ENCODE data around the gene ASCL2.
A peak's percentile ranks its signal among the peaks of the same experiment; 100 is the strongest.

Gene ASCL2

GRCh38 chr11:2276280-2277007 is 6.1 kb upstream of the ASCL2 start:
- Histone ChIP-seq H3K4me3 (no peak overlapping the region), H3K27ac (no peak overlapping the region)

- H3K27ac ChIP-seq = no peak overlapping the region
- no peak overlapping the region for H3K4me3 ChIP-seq
These were observed 5.2 kb upstream of the ASCL2 start for GRCh38 chr11:2275334-2276279.

DNA sequence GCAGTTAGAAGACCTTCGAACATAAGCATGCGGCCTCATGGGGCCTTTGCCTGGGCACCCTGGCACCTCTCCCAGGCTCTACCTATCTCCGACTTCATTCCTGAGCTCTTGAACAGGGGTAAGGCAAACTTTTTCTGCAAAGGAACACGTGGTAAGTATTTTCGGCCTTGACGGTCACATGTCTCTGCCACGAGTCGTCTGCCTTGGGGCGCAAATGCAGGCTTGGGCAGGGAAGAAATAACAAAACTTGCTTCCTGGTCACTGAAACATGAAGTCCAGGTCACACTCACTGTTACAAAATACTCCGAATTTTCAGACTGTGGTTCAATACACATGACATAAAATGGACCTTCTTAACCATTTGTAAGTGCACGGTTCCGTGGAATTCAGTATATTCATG is 3.4 kb upstream of the ASCL2 start:
- H3K4me3 ChIP-seq = no peak overlapping the region
- no peak overlapping the region for H3K27ac ChIP-seq

GRCh38 chr11:2273311-2273710 is 2.9 kb upstream of the ASCL2 start:
- H3K27ac ChIP-seq = no peak overlapping the region
- H3K4me3 ChIP-seq = no peak overlapping the region

DNA sequence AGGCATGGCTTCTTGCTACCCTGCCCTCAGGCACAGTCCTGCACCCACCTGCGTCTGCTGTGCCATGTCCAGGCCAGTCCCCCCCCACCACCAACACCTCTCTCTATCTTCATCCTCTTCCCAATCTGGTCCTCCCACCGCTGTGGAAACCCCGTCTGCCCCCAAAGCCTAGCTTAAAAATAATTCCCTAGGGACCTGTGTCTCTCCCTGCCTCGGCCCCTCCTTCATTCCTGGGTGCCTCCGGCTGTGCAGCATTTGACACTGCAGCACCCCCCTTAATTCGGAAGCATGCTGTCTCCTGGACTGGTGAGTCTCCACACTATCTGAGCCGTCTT is 2.5 kb upstream of the ASCL2 start:
- H3K4me3 ChIP-seq = no peak overlapping the region
- no peak overlapping the region for H3K27ac ChIP-seq

DNA sequence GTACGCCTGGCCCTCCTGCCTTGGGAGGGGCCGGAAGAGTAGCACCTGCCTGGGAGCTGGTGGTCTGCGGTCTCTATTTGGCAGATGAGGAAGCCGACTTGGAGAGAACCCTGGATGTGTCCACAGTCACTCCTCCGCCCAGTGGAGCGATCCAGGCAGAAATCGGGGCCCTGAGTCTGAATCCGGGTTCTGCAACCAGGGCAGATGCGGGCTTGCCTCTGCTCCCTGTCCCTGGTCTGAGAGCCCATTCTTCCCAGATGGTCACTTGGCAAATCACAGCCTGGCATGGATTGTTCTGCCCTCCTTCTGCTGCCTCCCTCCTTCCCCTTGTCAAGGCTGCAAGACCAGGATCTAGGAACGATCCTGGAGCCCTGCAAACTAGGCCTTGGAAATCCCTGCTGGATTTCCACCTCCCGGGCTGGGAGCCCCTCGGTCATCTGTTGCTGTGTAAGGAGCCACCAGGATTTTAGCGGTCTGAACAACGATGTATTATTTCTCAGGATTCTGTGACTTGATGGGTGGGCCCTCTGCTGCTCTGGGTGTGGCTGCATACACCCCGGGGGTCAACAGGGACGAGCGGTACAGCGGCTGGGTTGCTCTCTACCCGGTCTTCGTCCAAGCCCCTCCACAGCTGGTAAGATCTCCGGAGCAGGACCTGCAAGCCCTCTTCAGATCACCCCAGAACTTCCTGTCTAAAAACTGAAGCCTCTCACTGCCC is 2.0 kb upstream of the ASCL2 start:
- no peak overlapping the region for H3K4me3 ChIP-seq
- H3K27ac ChIP-seq = no peak overlapping the region

GRCh38 chr11:2271327-2272227 is 1.2 kb upstream of the ASCL2 start:
- Histone ChIP-seq H3K4me3 (peak overlapping the region in 5 of 7 experiments; percentile 35 to 51 (median 38)), H3K27ac (no peak overlapping the region)

GRCh38 chr11:2271077-2271326 is 614 bp upstream of the ASCL2 start:
- Histone ChIP-seq H3K4me3 (peak overlapping the region in 5 of 7 experiments; percentile 35 to 51 (median 38)), H3K27ac (no peak overlapping the region)

DNA sequence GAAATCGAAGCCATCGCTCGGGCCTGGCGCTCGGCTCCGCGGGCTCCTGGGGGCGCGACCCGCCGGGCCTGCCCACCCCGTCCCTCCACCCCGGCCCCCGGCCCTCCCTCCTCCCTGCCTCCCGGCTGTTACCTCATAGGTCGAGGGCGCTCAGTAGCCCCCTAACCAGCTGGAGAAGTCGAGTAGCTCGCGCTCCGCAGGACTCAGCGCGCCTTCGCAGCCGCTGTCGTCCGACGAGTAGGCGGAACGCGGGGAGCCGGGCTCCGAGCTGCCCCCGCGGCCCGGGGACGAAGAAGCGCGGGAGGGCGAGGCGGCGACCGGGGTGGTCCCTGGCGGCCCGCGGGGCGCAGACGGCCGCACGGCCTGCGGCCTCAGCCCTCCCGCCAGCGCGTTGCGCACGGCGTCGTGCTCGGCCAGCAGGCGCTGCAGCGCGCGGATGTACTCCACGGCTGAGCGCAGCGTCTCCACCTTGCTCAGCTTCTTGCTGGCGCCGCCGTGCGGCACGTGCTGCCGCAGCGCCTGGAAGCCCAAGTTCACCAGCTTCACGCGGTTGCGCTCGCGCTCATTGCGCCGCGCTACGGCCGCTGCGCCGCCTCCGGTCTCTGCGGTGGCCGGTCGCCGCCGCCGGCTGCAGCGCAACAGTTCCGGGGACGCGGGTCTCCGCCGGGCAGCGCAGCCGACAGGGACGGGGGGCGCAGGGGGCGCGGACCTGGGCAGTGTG is 627 bp downstream of the ASCL2 start:
- Histone ChIP-seq H3K27ac (peak overlapping the region in 19 of 21 experiments; percentile 16 to 86 (median 71)), H3K4me3 (peak overlapping the region; percentile 22 to 51 (median 38))

DNA sequence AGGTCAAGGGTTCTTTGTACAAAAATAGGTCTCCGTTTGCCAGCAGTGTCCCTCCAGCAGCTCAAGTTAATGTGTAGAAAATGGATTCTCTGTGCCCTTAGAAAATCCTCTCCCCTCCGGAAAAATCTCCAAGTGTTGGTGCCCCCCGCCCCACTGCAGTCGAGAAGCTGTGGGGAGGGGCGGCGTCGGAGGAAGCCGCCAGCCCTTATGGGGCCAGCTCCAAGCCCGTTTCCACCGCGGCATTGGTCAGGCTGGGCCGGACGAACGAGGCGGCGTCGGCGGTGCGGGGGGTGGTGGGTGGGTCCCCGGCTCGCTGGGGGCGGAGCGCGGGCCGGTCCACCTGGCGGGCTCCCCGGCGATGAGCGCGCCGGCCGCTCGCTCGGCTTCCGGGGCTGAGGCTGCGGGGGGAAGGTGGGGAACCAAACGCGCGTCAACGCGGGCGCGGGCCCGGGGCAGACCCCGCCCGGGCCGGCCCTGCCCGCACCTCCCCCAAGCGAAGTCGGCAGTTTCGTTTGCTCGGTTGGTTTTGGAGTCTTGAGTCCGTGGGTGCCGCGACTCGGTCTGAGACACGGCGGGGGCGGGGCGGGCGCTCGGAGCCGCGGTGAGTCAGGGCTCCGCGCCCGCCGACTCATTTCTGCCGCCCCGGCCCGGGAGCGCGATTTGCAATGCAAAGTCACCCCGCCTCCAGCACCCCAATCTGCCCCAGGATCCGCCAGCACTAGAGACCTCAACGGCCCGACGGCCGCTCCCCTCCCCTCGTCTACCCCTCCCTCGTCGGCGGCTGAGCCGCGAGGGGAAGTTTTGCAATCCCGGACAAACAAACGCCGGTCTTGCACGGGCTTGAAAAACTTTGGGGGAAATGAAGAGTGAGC is 1.4 kb downstream of the ASCL2 start:
- H3K27ac ChIP-seq = peak overlapping the region in 19 of 21 experiments; percentile 16 to 86 (median 71)
- H3K4me3 ChIP-seq = peak overlapping the region; percentile 22 to 51 (median 38)

DNA sequence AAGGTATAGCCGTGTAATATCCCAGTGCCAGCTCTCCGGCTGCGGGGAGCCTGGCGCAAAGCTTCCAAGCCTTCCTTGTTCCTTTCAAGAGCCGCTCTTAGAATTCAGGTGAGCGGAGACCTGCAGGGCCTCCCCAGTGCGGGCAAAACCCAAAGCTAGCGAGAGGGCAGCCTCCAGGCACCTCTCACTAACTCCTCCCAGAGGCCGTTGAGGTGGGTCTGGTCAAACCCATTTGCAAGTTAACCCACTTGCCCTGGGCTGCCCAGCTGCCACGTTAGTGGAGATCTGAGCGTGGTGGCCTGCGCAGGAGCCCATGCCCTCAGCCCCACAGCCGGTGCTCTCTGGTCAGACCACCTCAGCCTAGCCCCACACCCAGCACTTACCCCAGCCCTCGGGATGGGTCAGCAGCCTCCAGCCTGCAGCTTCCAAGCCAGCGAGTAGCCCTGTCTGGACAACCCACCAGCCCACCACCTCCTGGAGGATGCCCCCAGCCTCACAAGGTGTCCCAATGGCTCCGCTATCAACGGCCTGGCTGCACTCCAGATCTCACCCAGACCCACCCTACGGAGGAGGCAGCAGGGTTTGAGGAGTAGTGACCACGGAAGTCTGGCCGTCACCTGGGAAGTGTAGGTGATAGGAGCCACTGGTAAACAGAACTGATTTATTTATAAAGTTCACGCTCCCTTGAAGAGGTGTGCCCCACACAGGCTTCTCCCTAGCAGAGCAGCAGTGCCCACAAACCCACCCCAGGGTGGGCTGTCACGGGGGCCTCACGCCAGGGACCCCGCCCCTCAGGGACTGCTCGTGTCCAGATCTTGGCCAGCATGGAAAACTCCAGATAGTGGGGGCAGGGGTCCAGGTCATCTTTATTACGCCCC is 2.3 kb downstream of the ASCL2 start:
- peak overlapping the region in 5 of 21 experiments; percentile 17 to 86 (median 55) for H3K27ac ChIP-seq

GRCh38 chr11:2267306-2267850 is 3.0 kb downstream of the ASCL2 start:
- no peak overlapping the region for H3K27ac ChIP-seq
- no peak overlapping the region for H3K4me3 ChIP-seq

More for the DNA sequence above, 2.3 kb downstream of the ASCL2 start:
- H3K4me3 ChIP-seq = peak overlapping the region in 4 of 7 experiments; percentile 38 to 51 (median 39)

- Histone ChIP-seq H3K27ac (no peak overlapping the region), H3K4me3 (no peak overlapping the region)
These were observed 3.6 kb downstream of the ASCL2 start for GRCh38 chr11:2266586-2267305.

GRCh38 chr11:2265854-2266585 is 4.4 kb downstream of the ASCL2 start:
- no peak overlapping the region for H3K4me3 ChIP-seq
- H3K27ac ChIP-seq = peak overlapping the region in 3 of 21 experiments; percentile 17 to 67 (median 42)

GRCh38 chr11:2265396-2265795 is 5.0 kb downstream of the ASCL2 start:
- Histone ChIP-seq H3K27ac (peak overlapping the region in 2 of 21 experiments; percentile 17 to 42), H3K4me3 (no peak overlapping the region)
